ENCODE data around the gene AAK1.

GRCh38 chr2:69438580-69438979 is 205.0 kb downstream of the AAK1 start:
- TF ChIP-seq, protein P1, sequence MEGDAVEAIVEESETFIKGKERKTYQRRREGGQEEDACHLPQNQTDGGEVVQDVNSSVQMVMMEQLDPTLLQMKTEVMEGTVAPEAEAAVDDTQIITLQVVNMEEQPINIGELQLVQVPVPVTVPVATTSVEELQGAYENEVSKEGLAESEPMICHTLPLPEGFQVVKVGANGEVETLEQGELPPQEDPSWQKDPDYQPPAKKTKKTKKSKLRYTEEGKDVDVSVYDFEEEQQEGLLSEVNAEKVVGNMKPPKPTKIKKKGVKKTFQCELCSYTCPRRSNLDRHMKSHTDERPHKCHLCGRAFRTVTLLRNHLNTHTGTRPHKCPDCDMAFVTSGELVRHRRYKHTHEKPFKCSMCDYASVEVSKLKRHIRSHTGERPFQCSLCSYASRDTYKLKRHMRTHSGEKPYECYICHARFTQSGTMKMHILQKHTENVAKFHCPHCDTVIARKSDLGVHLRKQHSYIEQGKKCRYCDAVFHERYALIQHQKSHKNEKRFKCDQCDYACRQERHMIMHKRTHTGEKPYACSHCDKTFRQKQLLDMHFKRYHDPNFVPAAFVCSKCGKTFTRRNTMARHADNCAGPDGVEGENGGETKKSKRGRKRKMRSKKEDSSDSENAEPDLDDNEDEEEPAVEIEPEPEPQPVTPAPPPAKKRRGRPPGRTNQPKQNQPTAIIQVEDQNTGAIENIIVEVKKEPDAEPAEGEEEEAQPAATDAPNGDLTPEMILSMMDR (IDR thresholded peaks at IDR 0.05), result no peak
- TF ChIP-seq USF2 (CRISPR knock-in tag; IDR thresholded peaks at IDR 0.05), result no peak
- TF ChIP-seq STAT6 (CRISPR knock-in tag; conservative IDR thresholded peaks at IDR 0.05; ENCODE audit: low read depth), result no peak
